Activated CD4-positive, alpha-beta memory T cell treated with anti-CD3 and anti-CD28 coated beads for 36 hours (primary cell): ENCODE results near the gene CHAD. TPM values are rescaled to one million over a fixed set of nuclear protein-coding genes. Genes with fewer than 3 reads are reported as not detected.
A peak's percentile ranks its signal among the peaks of the same experiment; 100 is the strongest.
"Not testable (repeated sequence)": the region's sequence is repeated elsewhere in the genome, so short reads cannot be mapped to it uniquely, and the experiment has no call there.

Experiments used
- CTCF ChIA-PET: fragments of 350-600 bp; sonication (Branson Sonifier 250); formaldehyde crosslinking; loops from one replicate; lab custom pipeline; 2021; ENCODE audit warnings: antibody characterized with exemption, inconsistent platforms; lab: Charles Lee
- POLR2A ChIA-PET: fragments of 350-600 bp; sonication (Branson Sonifier 250); formaldehyde crosslinking; loops from one replicate; lab custom pipeline; 2021; ENCODE audit warnings: antibody characterized with exemption; lab: Charles Lee
- DNase-seq: peaks from one replicate; pipeline ENCODE4 v3.0.0-alpha.2; 2020
- H3K27ac Mint-ChIP-seq: one replicate; pipeline ENCODE4 v1.8.0; 2021; ENCODE audit warnings: mixed read lengths
- H3K27me3 Mint-ChIP-seq: one replicate; pipeline ENCODE4 v1.8.0; 2021; ENCODE audit warnings: mixed read lengths
- H3K36me3 Mint-ChIP-seq: one replicate; pipeline ENCODE4 v1.8.0; 2021; ENCODE audit warnings: mixed read lengths
- H3K4me1 Mint-ChIP-seq: one replicate; pipeline ENCODE4 v1.8.0; 2021; ENCODE audit warnings: low read depth, mixed read lengths
- H3K4me3 Mint-ChIP-seq: one replicate; pipeline ENCODE4 v1.8.0; 2021; ENCODE audit warnings: mild to moderate bottlenecking, mixed read lengths
- H3K9me3 Mint-ChIP-seq: one replicate; pipeline ENCODE4 v1.8.0; 2021; ENCODE audit warnings: mixed read lengths
- intact Hi-C: fragments of 100-400 bp; cut with micrococcal nuclease; formaldehyde crosslinking; loops from one replicate; pipeline ENCODE4 v1.15.1; 2023
- total RNA-seq, 2 experiments: library from RNA; stranded (reverse); gene quantifications; one replicate each; pipeline ENCODE4 v1.2.3, GENCODE V29; 2021

CHAD gene
- total RNA-seq, 2 experiments from 2014 or later: not detected

DNA sequence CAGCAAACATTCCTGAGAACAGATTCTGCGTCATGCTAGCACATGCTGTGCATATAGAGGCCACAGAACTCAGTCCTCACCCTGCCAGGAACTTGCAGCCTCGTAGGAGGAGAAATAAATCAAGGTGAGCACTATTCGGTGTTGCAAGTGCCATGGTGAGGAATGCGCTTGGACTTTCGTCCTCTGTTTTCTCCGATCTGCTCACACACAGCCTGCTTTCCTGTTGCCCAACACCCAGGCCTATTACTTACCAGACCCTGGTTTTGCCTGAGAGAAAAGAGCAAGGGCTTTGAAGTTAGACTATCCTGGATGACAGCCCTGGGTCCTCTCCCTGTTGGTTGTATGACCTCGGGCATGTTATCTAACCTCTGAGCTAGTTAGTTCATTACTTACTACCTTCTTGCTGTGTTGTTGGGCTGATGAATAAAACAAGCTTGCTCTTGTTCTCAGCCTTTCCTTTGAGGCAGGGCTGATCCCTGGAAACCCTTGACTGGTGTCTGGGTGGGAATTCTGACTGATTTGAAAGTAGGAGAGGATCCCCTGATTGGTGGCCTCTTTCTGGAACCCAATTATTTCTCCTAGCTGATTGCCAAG is 39.8 kb downstream of the CHAD start:
- no peak overlapping the region for H3K4me3 Mint-ChIP-seq
- no peak overlapping the region for H3K27ac Mint-ChIP-seq
- POLR2A ChIA-PET: no interaction called here

DNA sequence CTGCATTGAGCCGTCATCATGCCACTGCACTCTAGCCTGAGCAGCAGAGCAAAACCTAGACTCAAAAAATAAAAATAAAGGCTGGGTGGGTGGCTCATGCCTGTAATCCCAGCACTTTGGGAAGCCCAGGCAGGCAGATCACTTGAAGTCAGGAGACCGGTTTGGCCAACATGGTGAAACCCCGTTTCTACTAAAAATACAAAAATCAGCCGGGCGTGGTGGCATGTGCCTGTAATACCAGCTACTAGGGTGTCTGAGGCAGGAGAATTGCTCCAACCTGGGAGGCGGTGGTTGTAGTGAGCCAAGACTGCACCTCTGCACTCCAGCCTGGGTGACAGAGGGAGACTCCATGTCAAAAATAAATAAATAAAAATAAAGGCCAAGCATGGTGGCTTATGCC is 40.6 kb downstream of the CHAD start:
- intact Hi-C loops, H3K9me3 Mint-ChIP-seq, H3K4me3 Mint-ChIP-seq, H3K27ac Mint-ChIP-seq, H3K27me3 Mint-ChIP-seq, H3K36me3 Mint-ChIP-seq, DNase-seq, POLR2A ChIA-PET: not testable (repeated sequence)
- CTCF ChIA-PET: interaction anchor here (3.6 kb wide), 1 partner anchor 30 kb away, joined by 27 read pairs; the partner anchor contains the start of gene LRRC59
- H3K4me1 Mint-ChIP-seq: peaks cover 19% of the 10 kb centered on the region

More for the DNA sequence above, 39.8 kb downstream of the CHAD start:
- Mint-ChIP-seq H3K9me3 (no peaks in the 10 kb centered on the region), H3K4me1 (peaks cover 19% of the 10 kb centered on the region), H3K36me3 (no peaks in the 10 kb centered on the region), H3K27me3 (no peaks in the 10 kb centered on the region)
- CTCF ChIA-PET: interaction anchor here (2.6 kb wide), 1 partner anchor 32 kb away, joined by 9 read pairs; the partner anchor contains the start of gene LRRC59
- DNase-seq: no peak
- intact Hi-C loops: no loop called here

DNA sequence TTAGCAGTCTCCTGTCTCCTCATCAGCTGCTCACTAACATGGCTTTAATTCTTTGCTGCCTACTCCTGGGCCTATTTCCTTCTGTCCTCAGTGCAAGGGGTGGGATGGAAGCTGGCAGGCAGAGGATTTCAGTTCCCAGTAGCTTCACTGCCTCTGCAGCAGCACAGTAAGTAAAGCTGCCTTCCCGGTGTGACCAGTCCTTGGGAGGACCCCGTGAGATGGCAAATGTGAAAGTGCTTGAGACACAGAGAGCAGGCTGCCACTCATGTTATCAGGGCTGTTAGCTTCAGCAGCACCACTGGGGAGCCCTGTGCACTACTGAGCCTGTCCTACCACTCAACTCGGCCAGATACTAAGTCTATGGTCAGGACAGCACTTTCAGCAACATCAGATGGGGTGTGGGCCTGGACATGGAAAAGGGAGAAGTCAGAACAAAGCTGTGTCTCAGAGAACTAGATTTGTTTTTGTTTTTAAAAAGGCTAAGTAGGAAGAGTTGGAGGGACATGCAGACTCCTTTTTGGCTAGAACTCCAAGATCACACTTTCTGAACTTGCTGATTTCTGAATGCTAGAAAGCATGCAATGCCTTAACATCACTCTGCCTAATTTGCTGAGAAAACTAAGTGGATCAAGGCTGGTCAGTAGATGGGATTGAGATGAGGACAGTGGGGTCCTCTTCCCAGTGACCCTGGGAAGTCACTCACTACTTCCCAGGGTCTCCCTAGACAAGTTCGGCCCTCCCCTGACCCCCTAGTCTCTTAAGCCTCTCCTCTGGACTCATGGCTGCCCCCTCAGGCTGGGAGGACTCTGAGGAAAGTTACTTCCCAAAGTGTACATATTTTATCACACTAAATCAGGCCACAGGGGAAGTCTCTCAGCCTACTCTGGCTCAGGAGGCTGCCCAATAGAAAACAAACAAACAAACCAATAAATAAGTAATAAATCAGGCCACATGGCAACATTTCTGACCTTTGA is 41.6 kb downstream of the CHAD start:
- Mint-ChIP-seq H3K4me3 (peak overlapping the region; percentile 81), H3K27me3 (no peaks in the 10 kb centered on the region), H3K27ac (peak overlapping the region; percentile 43), H3K4me1 (peaks cover 19% of the 10 kb centered on the region), H3K9me3 (no peaks in the 10 kb centered on the region), H3K36me3 (no peaks in the 10 kb centered on the region)
- intact Hi-C loops: loop anchor here (1.0 to 2.0 kb wide), 2 partner anchors 52 to 115 kb away; partner anchors contain the start of gene RSAD1
- CTCF ChIA-PET: interaction anchor here (0.6 to 3.6 kb wide), 3 partner anchors 29 to 65 kb away, joined by 3 to 27 read pairs (median 5); partner anchors contain the start of gene LRRC59
- POLR2A ChIA-PET: interaction anchor here (1.3 to 1.4 kb wide), 3 partner anchors 30 to 54 kb away, joined by 3 to 12 read pairs (median 3); partner anchors contain the start of gene LRRC59
- peak; percentile 47 for DNase-seq

DNA sequence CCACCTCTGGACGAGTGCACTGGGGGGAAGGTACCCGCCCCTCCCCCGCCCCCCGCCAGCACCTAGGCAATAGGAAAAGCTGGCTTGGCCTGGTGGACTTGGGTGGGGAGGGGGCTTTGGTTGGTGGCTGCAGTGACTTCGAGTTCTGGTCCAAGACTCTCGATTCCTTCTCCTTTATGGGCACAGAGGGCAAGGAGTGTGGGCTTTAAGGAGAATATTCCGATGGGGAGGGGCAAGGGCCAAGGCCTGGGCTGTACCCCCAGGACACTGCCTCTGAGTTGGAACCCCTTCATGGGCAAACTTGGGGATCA is 42.3 kb downstream of the CHAD start:
- Mint-ChIP-seq H3K36me3 (no peaks in the 10 kb centered on the region), H3K27me3 (no peaks in the 10 kb centered on the region), H3K9me3 (no peaks in the 10 kb centered on the region), H3K27ac (peak overlapping the region; percentile 43), H3K4me3 (peak overlapping the region; percentile 81), H3K4me1 (peaks cover 23% of the 10 kb centered on the region)
- no peak for DNase-seq
- intact Hi-C loops: loop anchor here (1.0 to 2.0 kb wide), 2 partner anchors 52 to 116 kb away; partner anchors contain the start of gene RSAD1
- POLR2A ChIA-PET: interaction anchor here (0.9 to 1.4 kb wide), 4 partner anchors 9 to 53 kb away, joined by 3 to 12 read pairs (median 3); partner anchors contain the start of gene LRRC59
- CTCF ChIA-PET: interaction anchor here (0.6 to 3.6 kb wide), 3 partner anchors 29 to 65 kb away, joined by 3 to 27 read pairs (median 5); partner anchors contain the start of gene LRRC59

DNA sequence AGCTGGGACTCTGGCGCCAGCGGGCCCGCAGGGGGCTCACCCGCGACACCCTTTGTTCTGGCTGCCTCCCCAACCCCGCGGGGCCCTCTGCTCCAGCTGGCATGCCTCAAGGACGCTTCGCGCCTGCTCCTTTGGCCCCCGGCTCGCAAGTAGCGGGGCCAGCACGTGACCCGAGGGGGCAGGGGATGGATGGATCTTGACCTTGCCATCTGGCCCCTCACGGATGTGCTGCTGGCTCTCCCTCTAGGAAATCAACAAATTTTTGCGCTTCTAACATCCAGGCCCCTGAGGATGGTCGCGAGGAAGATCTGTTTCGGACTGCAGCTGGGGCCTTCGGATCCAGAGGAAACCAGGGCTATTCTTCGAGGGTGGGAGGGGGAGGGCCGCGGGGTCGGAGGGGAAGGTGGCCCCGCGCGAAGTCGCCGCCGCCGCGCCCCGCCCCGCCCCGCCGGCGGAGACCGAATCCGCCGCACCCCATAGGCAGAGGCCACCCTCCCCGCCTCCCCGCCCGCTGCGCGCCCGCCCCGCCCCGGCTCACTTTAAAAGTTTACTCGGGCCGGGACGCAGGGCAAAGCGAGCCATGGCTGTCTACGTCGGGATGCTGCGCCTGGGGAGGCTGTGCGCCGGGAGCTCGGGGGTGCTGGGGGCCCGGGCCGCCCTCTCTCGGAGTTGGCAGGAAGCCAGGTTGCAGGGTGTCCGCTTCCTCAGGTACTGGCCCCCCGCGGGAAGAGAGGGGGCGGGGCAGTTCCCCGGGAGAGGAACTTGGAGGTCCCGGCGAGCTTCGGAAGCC is 42.8 kb downstream of the CHAD start, which contains the start of gene ACSF2:
Gene ACSF2 (plus strand): TSS at position 537 of the 790 bp plus-strand sequence. CDS start 44 bp downstream, at position 581.
- H3K9me3 Mint-ChIP-seq: no peaks in the 10 kb centered on the region
- POLR2A ChIA-PET: interaction anchor here (0.9 to 1.4 kb wide), 7 partner anchors 9 to 64 kb away, joined by 3 to 12 read pairs (median 3); partner anchors contain the start of gene LRRC59
- H3K36me3 Mint-ChIP-seq: no peaks in the 10 kb centered on the region
- CTCF ChIA-PET: interaction anchor here (0.6 to 3.6 kb wide), 4 partner anchors 14 to 357 kb away, joined by 3 to 27 read pairs (median 4); partner anchors contain the start of gene LRRC59
- intact Hi-C loops: loop anchor here (1.0 to 2.0 kb wide), 2 partner anchors 53 to 116 kb away; partner anchors contain the start of gene RSAD1
- H3K4me1 Mint-ChIP-seq: peaks cover 27% of the 10 kb centered on the region
- H3K27me3 Mint-ChIP-seq: no peaks in the 10 kb centered on the region
- peak within 1 kb of the TSS; percentile 81 for H3K4me3 Mint-ChIP-seq
- DNase-seq: peak; percentile 83
- H3K27ac Mint-ChIP-seq: peak within 1 kb of the TSS; percentile 43

DNA sequence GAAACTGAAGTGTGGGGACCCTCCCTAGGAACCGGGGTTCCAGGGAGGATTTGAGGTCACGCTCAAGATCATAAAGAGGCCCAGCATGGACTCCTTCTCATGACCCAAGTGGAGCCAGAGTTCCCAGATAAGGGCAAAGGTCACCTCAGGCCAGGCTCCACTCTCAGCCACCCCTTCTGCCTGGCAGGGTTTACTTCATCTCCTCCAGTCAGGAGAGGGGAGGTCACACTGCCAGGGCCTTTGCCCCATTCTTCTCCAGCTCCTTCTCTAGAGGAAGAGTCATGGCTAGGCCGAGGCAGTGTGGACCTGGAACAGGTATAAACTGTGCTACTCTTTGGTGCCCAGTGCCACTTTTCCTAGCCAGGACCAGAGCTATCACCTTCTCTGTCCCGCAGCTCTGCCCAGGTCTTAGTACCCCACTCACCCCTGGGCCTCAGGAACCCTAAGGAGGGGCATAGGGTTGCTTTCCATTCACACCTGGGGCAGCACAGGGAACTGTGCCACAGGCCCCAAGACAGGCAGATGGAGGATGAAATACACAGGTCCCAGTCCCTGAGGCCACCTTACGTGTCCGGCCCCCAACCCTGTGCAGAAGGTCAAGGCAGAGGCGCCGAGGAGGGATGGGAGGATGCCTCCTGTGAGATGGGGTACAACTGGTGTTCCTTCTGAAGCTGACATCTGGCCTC is 43.5 kb downstream of the CHAD start:
- H3K9me3 Mint-ChIP-seq: no peaks in the 10 kb centered on the region
- no peaks in the 10 kb centered on the region for H3K36me3 Mint-ChIP-seq
- no peaks in the 10 kb centered on the region for H3K27me3 Mint-ChIP-seq
- peak overlapping the region; percentile 77 for H3K4me3 Mint-ChIP-seq
- H3K4me1 Mint-ChIP-seq: peaks cover 34% of the 10 kb centered on the region
- DNase-seq: no peak
- ChIA-PET CTCF (interaction anchor here (0.6 to 3.6 kb wide), 3 partner anchors 13 to 358 kb away, joined by 3 to 27 read pairs (median 4); partner anchors contain the start of gene LRRC59), POLR2A (interaction anchor here (0.9 to 1.1 kb wide), 3 partner anchors 18 to 63 kb away, joined by 3 read pairs; no protein-coding TSS in a partner anchor)
- H3K27ac Mint-ChIP-seq: no peak overlapping the region
- intact Hi-C loops: no loop called here

DNA sequence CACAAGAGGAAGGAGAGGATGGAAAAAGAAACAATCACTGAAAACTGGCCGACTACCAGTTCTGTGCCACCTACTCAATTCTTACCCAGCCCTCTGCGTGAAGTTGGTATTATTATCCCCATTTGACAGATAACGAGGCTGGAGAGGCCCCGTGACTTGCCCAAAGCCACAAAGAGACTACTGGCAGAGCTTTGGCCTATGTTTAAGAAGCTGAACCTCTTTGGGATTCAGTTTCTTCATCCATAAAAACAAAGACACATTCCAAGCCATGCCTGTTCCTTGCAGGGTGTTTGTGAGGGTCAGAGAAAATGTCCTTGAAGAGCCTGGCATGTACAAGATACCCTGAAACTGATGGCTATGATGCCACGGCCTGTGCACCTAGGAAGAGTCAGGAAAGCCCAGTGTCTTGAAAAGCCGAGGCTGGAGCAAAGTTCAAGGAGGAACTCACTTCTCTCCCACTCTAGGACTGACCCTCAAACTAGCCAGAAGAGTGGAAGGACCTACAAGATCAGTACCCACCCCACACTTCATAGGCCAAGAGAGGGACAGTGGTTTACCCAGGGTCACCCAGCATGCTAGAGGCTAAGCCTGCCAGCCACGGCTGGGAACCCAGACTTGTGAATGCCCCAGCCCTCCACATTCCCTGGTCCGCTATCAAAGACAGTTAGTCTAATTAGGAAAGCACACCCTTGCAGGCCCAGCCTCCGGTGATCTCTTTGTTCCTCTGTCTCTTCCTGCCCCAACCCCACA is 44.3 kb downstream of the CHAD start:
- Mint-ChIP-seq H3K4me1 (peaks cover 38% of the 10 kb centered on the region), H3K36me3 (no peaks in the 10 kb centered on the region), H3K27ac (no peak overlapping the region), H3K27me3 (no peaks in the 10 kb centered on the region), H3K4me3 (no peak overlapping the region), H3K9me3 (no peaks in the 10 kb centered on the region)
- intact Hi-C loops: no loop called here
- no peak for DNase-seq
- CTCF ChIA-PET: interaction anchor here (3.6 kb wide), 1 partner anchor 27 kb away, joined by 27 read pairs; the partner anchor contains the start of gene LRRC59
- POLR2A ChIA-PET: interaction anchor here (0.9 to 1.1 kb wide), 3 partner anchors 19 to 63 kb away, joined by 3 read pairs; no protein-coding TSS in a partner anchor

DNA sequence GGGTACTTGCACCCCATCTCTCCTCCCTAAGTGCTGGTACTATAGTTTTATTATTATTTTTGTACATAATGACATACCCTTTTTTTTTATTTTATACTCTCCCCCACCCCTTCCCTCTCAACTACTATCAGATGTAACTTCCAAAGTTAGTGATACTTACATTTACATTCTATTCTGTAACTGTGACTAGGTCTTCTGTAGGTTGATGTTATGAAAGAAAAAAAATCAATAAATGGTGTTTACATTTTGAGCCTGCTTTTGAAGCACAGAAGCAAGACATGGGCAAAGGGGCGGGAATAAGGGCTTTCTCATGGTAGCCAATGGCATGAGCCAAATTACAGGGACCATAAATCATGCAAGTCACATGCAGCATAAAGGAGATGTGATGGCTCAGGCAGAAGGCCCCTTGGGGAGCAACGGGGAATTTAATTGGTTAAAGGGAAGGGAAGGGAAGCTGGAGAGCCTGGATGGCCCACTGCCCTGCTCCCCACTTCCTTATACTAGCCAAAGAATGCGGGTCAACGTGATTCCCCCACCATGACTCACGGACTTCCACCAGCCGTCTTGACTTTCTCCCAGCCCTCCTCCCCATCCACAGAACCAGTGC is 45.0 kb downstream of the CHAD start:
- H3K27me3 Mint-ChIP-seq: no peaks in the 10 kb centered on the region
- ChIA-PET CTCF (no interaction called here), POLR2A (no interaction called here)
- H3K4me1 Mint-ChIP-seq: peaks cover 40% of the 10 kb centered on the region
- H3K4me3 Mint-ChIP-seq: no peak overlapping the region
- no peak for DNase-seq
- intact Hi-C loops: no loop called here
- H3K27ac Mint-ChIP-seq: no peak overlapping the region
- H3K36me3 Mint-ChIP-seq: no peaks in the 10 kb centered on the region
- H3K9me3 Mint-ChIP-seq: no peaks in the 10 kb centered on the region

DNA sequence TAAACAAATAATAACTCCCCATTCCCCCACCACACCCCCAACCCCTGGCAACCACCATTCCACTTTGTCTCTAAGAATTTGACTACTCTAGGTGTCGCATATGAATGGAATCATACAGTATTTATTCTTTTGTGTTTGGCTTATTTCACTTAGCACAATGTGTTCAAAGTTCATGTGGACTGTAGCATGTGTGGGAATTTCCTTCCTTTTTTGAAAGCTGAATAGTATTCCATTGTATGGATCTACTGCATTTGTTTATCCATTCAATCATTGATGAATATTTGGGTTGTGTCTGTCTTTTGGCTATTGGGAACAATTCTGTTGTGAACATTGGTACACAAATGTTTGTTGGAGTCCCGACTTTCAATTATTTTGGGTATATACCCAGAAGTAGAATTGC is 45.9 kb downstream of the CHAD start:
- peaks cover 38% of the 10 kb centered on the region for H3K4me1 Mint-ChIP-seq
- ChIA-PET POLR2A (no interaction called here), CTCF (interaction anchor here (1.1 to 3.5 kb wide), 2 partner anchors 25 to 56 kb away, joined by 4 to 20 read pairs; partner anchors contain the start of genes LRRC59 and RSAD1)
- no peaks in the 10 kb centered on the region for H3K9me3 Mint-ChIP-seq
- intact Hi-C loops: no loop called here
- H3K4me3 Mint-ChIP-seq: no peak overlapping the region
- DNase-seq: no peak
- no peaks in the 10 kb centered on the region for H3K27me3 Mint-ChIP-seq
- H3K36me3 Mint-ChIP-seq: no peaks in the 10 kb centered on the region
- no peak overlapping the region for H3K27ac Mint-ChIP-seq
